HCT116 (cell line): ENCODE measurements around the gene DOK1. TPM values are rescaled to one million over a fixed set of nuclear protein-coding genes. Genes with fewer than 3 reads are reported as not detected.

Experiments used
- ATAC-seq: fragments of 200-7000 bp; cut with Tn5 transposase; 2 replicates; pipeline ENCODE4 v1.9.1; 2020; ENCODE audit warnings: mild to moderate bottlenecking, moderate library complexity
- BruUV-seq: library from RNA; stranded (reverse); fragments of 400-500 nt; replicated peaks from 2 replicates; lab custom pipeline; 2021; lab: Mats Ljungman, UMichigan
- CTCF ChIA-PET: fragments of 300-600 bp; sonication (Branson Sonifier 250); formaldehyde crosslinking; loops from one replicate; lab custom pipeline; 2021; ENCODE audit warnings: antibody characterized with exemption; lab: Charles Lee
- POLR2A ChIA-PET: fragments of 300-600, 350-600 bp; sonication (Branson Sonifier 250); formaldehyde crosslinking; loops from one replicate; lab custom pipeline; 2021; ENCODE audit warnings: antibody characterized with exemption; lab: Charles Lee
- RAD21 ChIA-PET, 2 experiments: fragments of 300-600 bp; sonication (Branson Sonifier 250); formaldehyde crosslinking; loops; one replicate each; lab custom pipeline; 2023; ENCODE audit warnings: low total read pairs in 2 of 2; ENCODE audit not compliant: uncharacterized antibody in 2 of 2, unreplicated experiment in 2 of 2, low non-redundant PET in 1 of 2; lab: Charles Lee
- DNase-seq: peaks from one replicate; pipeline ENCODE4 v3.0.0-alpha.2; 2010; ENCODE audit warnings: low read depth, low spot score
- H2AFZ ChIP-seq: fragments of 200-600 bp; shearing (Covaris generic), sonication (generic); 2 replicates; pipeline ENCODE4 v1.6.1; 2017; ENCODE audit warnings: low read depth, mixed run types, mixed read lengths, antibody characterized with exemption, low read length; ENCODE audit not compliant: poor library complexity, severe bottlenecking
- H3K27ac ChIP-seq: 2 replicates; pipeline ENCODE4 v1.5.1; 2012; ENCODE audit warnings: low read depth, low read length
- H3K27me3 ChIP-seq: fragments of 200-600 bp; sonication (generic); 2 replicates; pipeline ENCODE4 v1.6.1; 2016; ENCODE audit warnings: mixed run types, low read length, mixed read lengths; ENCODE audit not compliant: insufficient read depth
- H3K36me3 ChIP-seq, 2 experiments: fragments of 200-500 bp in 1 of 2; fragments of 200-600 bp in 1 of 2; sonication (Bioruptor generic) in 1 of 2; sonication (generic) in 1 of 2; 2 replicates each; pipeline versions ENCODE4 v1.5.1 to v1.6.1; 2014 to 2016; ENCODE audit warnings: low read length in 2 of 2, inconsistent platforms in 1 of 2, mixed read lengths in 1 of 2, mixed run types in 1 of 2; ENCODE audit not compliant: insufficient read depth in 2 of 2, control insufficient read depth in 1 of 2
- H3K4me1 ChIP-seq, 2 experiments: fragments of 200-600 bp in 1 of 2; sonication (generic) in 1 of 2; 2 replicates each; pipeline versions ENCODE4 v1.5.1 to v1.6.1; 2012 to 2017; ENCODE audit warnings: low read length in 2 of 2, inconsistent platforms in 1 of 2, mild to moderate bottlenecking in 1 of 2, mixed read lengths in 1 of 2, mixed run types in 1 of 2, moderate library complexity in 1 of 2; ENCODE audit not compliant: insufficient read depth in 2 of 2, control insufficient read depth in 1 of 2
- H3K4me2 ChIP-seq: fragments of 200-600 bp; sonication (generic); 2 replicates; pipeline ENCODE4 v1.6.1; 2017; ENCODE audit warnings: mixed run types, low read length, mixed read lengths
- H3K4me3 ChIP-seq, 2 experiments: fragments of 200-600 bp in 1 of 2; sonication (generic) in 1 of 2; replicated peaks in 1 of 2; 2 replicates each; pipeline ENCODE4 v1.5.1; 2011 to 2016; ENCODE audit warnings: low read length in 2 of 2, control low read depth in 1 of 2, low read depth in 1 of 2, mild to moderate bottlenecking in 1 of 2, mixed read lengths in 1 of 2, mixed run types in 1 of 2
- H3K79me2 ChIP-seq: fragments of 200-600 bp; sonication (generic); 2 replicates; pipeline ENCODE4 v1.6.1; 2017; ENCODE audit warnings: mild to moderate bottlenecking, mixed run types, low read length, moderate library complexity, mixed read lengths; ENCODE audit not compliant: insufficient read depth
- H3K9ac ChIP-seq: fragments of 200-600 bp; sonication (generic); 2 replicates; pipeline ENCODE4 v1.6.1; 2016; ENCODE audit warnings: low read length, mixed read lengths
- H3K9me2 ChIP-seq: fragments of 200-600 bp; sonication (generic), shearing (Covaris generic); 2 replicates; pipeline ENCODE4 v1.6.1; 2017; ENCODE audit warnings: mixed run types, mild to moderate bottlenecking, moderate library complexity; ENCODE audit not compliant: insufficient read depth
- H3K9me3 ChIP-seq, 2 experiments: fragments of 200-500 bp in 1 of 2; fragments of 200-600 bp in 1 of 2; sonication (Bioruptor generic) in 1 of 2; sonication (generic) in 1 of 2; 2 replicates each; pipeline ENCODE4 v1.6.1; 2014 to 2017; ENCODE audit warnings: low read length in 2 of 2, mixed read lengths in 2 of 2, inconsistent platforms in 1 of 2, low read depth in 1 of 2, mild to moderate bottlenecking in 1 of 2, mixed run types in 1 of 2, moderate library complexity in 1 of 2; ENCODE audit not compliant: control insufficient read depth in 1 of 2, insufficient read depth in 1 of 2
- H4K20me1 ChIP-seq: fragments of 200-600 bp; sonication (generic), shearing (Covaris generic); 2 replicates; pipeline ENCODE4 v1.6.1; 2017; ENCODE audit warnings: mixed run types, mild to moderate bottlenecking, moderate library complexity; ENCODE audit not compliant: insufficient read depth
- CBX3 ChIP-seq: IDR thresholded peaks from 2 replicates; pipeline ENCODE4 v1.6.1; 2012; ENCODE audit warnings: low read depth
- CEBPB ChIP-seq: IDR thresholded peaks from 2 replicates; pipeline ENCODE4 v1.6.1; 2012; ENCODE audit warnings: low read depth
- ELF1 ChIP-seq: IDR thresholded peaks from 2 replicates; pipeline ENCODE4 v1.6.1; 2012; ENCODE audit warnings: low read depth, borderline replicate concordance
- EZH2 ChIP-seq: fragments of 200-600 bp; sonication (generic); IDR thresholded peaks from 2 replicates; pipeline ENCODE4 v1.6.1; 2017; ENCODE audit warnings: antibody characterized with exemption, mixed run types
- JUND ChIP-seq: IDR thresholded peaks from 2 replicates; pipeline ENCODE4 v1.6.1; 2012
- POLR2A ChIP-seq: IDR thresholded peaks from 2 replicates; pipeline ENCODE4 v1.7.0; 2011; ENCODE audit warnings: borderline replicate concordance; ENCODE audit not compliant: insufficient read depth, insufficient read length; ENCODE audit errors: extremely low read depth
- POLR2AphosphoS5 ChIP-seq: IDR thresholded peaks from 2 replicates; pipeline ENCODE4 v1.6.1; 2011; ENCODE audit warnings: mild to moderate bottlenecking, low read depth, low read length, moderate library complexity
- SIN3A ChIP-seq: IDR thresholded peaks from 2 replicates; pipeline ENCODE4 v1.6.1; 2012; ENCODE audit warnings: low read depth
- SP1 ChIP-seq: IDR thresholded peaks from 2 replicates; pipeline ENCODE4 v1.6.1; 2012; ENCODE audit warnings: low read depth
- SRF ChIP-seq: IDR thresholded peaks from 2 replicates; pipeline ENCODE4 v1.6.1; 2012; ENCODE audit warnings: low read depth
- TCF7L2 ChIP-seq: IDR thresholded peaks from 2 replicates; pipeline ENCODE4 v1.7.0; 2011; ENCODE audit warnings: borderline replicate concordance, inconsistent platforms; ENCODE audit not compliant: insufficient read depth, insufficient read length; ENCODE audit errors: extremely low read depth
- YY1 ChIP-seq: IDR thresholded peaks from 2 replicates; pipeline ENCODE4 v1.6.1; 2011; ENCODE audit warnings: low read length, low read depth, moderate library complexity, mild to moderate bottlenecking; ENCODE audit not compliant: insufficient replicate concordance; ENCODE audit errors: extremely low read depth
- ZFX ChIP-seq: fragments of 450-650 bp; IDR thresholded peaks from 2 replicates; pipeline ENCODE4 v1.6.1; 2017
- ZNF274 ChIP-seq: fragments of 200-500 bp; sonication (Bioruptor generic); IDR thresholded peaks from 2 replicates; pipeline ENCODE4 v1.6.1; 2014; ENCODE audit warnings: mild to moderate bottlenecking, low read depth, low read length, inconsistent platforms
- intact Hi-C: fragments of 100-400 bp; cut with micrococcal nuclease; formaldehyde crosslinking; loops from 2 replicates; pipeline ENCODE4 v1.10.0; 2022
- total RNA-seq: library from RNA; stranded (reverse); gene quantifications from one replicate; pipeline ENCODE4 v1.2.1, GENCODE V29; 2021; ENCODE audit not compliant: unreplicated experiment
- TF ChIP-seq, protein P1 (sequence below): IDR thresholded peaks from 2 replicates; pipeline ENCODE4 v1.6.1; 2012; ENCODE audit warnings: low read depth
- TF ChIP-seq, protein P2 (sequence below): IDR thresholded peaks from 2 replicates; pipeline ENCODE4 v1.6.1; 2011; ENCODE audit warnings: mild to moderate bottlenecking, low read length, moderate library complexity; ENCODE audit not compliant: insufficient replicate concordance; ENCODE audit errors: extremely low read depth
- TF ChIP-seq, protein P3 (sequence below), 3 experiments: fragments of 200-600 bp in 1 of 3; sonication (generic) in 1 of 3; IDR thresholded peaks in 2 of 3; conservative IDR thresholded peaks in 1 of 3; 2 replicates each; pipeline ENCODE4 v1.5.1; 2012 to 2017; ENCODE audit warnings: low read depth in 2 of 3, low read length in 2 of 3, antibody characterized with exemption in 1 of 3, borderline replicate concordance in 1 of 3, control low read depth in 1 of 3, mild to moderate bottlenecking in 1 of 3, mixed read lengths in 1 of 3, mixed run types in 1 of 3, moderate library complexity in 1 of 3; ENCODE audit not compliant: insufficient read depth in 1 of 3
- TF ChIP-seq, protein P4 (sequence below): IDR thresholded peaks from 2 replicates; pipeline ENCODE4 v1.6.1; 2012

DOK1 gene
- total RNA-seq, 1 experiment from 2014 or later: 18.8 TPM

DNA sequence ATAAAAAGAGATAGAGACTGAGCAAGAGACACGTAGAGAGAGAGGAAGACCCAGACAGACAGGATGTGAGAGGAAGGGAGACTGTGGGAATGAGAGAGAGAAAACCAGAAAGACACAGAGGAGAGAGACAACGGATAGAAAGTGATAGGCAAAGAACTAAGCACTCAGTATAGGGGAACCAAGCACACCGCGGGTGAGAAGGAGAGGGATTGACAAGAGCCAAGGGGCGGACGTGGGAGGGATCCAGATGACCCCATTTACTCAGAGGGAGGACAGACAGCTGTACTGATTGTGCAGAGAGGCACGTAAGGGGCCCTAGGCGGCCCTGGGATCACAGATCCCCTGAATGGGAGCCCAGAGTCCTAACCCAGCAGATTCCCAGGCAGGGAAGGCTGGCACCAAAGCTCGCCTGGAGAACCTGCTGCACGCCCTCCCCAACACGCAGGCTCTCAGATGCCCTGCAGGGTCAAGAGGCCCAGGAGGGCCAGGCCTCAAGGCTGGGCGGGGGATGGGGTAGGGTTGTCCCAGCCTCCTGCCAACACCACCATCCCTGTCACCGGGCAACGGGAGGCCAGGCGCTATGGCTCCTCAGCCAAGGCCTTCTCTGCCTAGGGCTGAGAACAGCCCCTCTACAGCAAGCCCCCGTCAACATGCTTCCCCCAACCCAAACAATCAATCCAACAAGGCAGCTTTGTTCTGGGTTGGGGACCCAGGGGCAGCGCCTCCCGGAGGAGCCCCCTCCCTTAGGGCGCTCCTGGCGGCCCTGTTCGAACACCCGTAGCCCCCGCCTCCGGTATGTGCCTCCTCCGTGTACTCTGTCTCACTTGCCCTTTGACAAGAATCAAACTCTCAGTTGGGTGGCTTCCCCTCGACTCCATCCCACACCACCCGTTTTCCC is 1.4 kb upstream of the DOK1 start:
- Histone ChIP-seq H3K9ac (peak overlapping the region; percentile 98; the same call in 1 of the 2 replicates), H3K27ac (peak overlapping the region; percentile 90), H3K79me2 (peaks cover 23% of the 10 kb centered on the region; the same call in 1 of the 2 replicates), H3K36me3 (peaks cover 5 to 7% of the 10 kb centered on the region in 2 experiments; a peak in 3 of 4 replicates), H2AFZ (no peak overlapping the region), H4K20me1 (no peaks in the 10 kb centered on the region), H3K4me3 (peak overlapping the region; percentile 93 to 97; a peak in 2 of 4 replicates), H3K4me1 (peaks cover 19 to 50% of the 10 kb centered on the region in 2 experiments; a peak in 3 of 4 replicates), H3K9me3 (no peaks in the 10 kb centered on the region), H3K9me2 (no peaks in the 10 kb centered on the region), H3K27me3 (no peaks in the 10 kb centered on the region), H3K4me2 (peak overlapping the region; percentile 95)
- ATAC-seq (no peak), DNase-seq (no peak)
- no TSS peak for BruUV-seq
- ChIA-PET CTCF (no interaction called here), RAD21 (no interaction called here), POLR2A (no interaction called here)
- intact Hi-C loops: no loop called here
- TF ChIP-seq POLR2AphosphoS5: no peak
- TF ChIP-seq, protein P1, sequence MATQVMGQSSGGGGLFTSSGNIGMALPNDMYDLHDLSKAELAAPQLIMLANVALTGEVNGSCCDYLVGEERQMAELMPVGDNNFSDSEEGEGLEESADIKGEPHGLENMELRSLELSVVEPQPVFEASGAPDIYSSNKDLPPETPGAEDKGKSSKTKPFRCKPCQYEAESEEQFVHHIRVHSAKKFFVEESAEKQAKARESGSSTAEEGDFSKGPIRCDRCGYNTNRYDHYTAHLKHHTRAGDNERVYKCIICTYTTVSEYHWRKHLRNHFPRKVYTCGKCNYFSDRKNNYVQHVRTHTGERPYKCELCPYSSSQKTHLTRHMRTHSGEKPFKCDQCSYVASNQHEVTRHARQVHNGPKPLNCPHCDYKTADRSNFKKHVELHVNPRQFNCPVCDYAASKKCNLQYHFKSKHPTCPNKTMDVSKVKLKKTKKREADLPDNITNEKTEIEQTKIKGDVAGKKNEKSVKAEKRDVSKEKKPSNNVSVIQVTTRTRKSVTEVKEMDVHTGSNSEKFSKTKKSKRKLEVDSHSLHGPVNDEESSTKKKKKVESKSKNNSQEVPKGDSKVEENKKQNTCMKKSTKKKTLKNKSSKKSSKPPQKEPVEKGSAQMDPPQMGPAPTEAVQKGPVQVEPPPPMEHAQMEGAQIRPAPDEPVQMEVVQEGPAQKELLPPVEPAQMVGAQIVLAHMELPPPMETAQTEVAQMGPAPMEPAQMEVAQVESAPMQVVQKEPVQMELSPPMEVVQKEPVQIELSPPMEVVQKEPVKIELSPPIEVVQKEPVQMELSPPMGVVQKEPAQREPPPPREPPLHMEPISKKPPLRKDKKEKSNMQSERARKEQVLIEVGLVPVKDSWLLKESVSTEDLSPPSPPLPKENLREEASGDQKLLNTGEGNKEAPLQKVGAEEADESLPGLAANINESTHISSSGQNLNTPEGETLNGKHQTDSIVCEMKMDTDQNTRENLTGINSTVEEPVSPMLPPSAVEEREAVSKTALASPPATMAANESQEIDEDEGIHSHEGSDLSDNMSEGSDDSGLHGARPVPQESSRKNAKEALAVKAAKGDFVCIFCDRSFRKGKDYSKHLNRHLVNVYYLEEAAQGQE: no peak
- TF ChIP-seq CBX3: no peak
- TF ChIP-seq ZNF274: no peak
- TF ChIP-seq, protein P2, sequence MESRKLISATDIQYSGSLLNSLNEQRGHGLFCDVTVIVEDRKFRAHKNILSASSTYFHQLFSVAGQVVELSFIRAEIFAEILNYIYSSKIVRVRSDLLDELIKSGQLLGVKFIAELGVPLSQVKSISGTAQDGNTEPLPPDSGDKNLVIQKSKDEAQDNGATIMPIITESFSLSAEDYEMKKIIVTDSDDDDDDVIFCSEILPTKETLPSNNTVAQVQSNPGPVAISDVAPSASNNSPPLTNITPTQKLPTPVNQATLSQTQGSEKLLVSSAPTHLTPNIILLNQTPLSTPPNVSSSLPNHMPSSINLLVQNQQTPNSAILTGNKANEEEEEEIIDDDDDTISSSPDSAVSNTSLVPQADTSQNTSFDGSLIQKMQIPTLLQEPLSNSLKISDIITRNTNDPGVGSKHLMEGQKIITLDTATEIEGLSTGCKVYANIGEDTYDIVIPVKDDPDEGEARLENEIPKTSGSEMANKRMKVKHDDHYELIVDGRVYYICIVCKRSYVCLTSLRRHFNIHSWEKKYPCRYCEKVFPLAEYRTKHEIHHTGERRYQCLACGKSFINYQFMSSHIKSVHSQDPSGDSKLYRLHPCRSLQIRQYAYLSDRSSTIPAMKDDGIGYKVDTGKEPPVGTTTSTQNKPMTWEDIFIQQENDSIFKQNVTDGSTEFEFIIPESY: no peak
- TF ChIP-seq CEBPB: no peak
- no peak for TF ChIP-seq SRF
- no peak for TF ChIP-seq ELF1
- TF ChIP-seq ZFX: no peak
- TF ChIP-seq JUND: no peak
- TF ChIP-seq SP1: no peak
- no peak for TF ChIP-seq TCF7L2
- TF ChIP-seq, protein P3, sequence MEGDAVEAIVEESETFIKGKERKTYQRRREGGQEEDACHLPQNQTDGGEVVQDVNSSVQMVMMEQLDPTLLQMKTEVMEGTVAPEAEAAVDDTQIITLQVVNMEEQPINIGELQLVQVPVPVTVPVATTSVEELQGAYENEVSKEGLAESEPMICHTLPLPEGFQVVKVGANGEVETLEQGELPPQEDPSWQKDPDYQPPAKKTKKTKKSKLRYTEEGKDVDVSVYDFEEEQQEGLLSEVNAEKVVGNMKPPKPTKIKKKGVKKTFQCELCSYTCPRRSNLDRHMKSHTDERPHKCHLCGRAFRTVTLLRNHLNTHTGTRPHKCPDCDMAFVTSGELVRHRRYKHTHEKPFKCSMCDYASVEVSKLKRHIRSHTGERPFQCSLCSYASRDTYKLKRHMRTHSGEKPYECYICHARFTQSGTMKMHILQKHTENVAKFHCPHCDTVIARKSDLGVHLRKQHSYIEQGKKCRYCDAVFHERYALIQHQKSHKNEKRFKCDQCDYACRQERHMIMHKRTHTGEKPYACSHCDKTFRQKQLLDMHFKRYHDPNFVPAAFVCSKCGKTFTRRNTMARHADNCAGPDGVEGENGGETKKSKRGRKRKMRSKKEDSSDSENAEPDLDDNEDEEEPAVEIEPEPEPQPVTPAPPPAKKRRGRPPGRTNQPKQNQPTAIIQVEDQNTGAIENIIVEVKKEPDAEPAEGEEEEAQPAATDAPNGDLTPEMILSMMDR (IDR thresholded peaks at IDR 0.05 in 2 of 3, conservative IDR thresholded peaks at IDR 0.05 in 1 of 3; ENCODE audit: borderline replicate concordance in 1 of 3, insufficient read depth in 1 of 3, low read depth in 2 of 3, low read length in 2 of 3): no peak
- TF ChIP-seq, protein P4, sequence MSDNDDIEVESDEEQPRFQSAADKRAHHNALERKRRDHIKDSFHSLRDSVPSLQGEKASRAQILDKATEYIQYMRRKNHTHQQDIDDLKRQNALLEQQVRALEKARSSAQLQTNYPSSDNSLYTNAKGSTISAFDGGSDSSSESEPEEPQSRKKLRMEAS: no peak
- TF ChIP-seq SIN3A: no peak
- TF ChIP-seq POLR2A: no peak
- TF ChIP-seq YY1: no peak
- no peak for TF ChIP-seq EZH2
